Upper lobe of left lung (tissue), 4 donors: ENCODE data around the gene MAN1C1.

Experiments used
- POLR2AphosphoS5 ChIP-seq, 2 donors: sonication (generic); formaldehyde crosslinking; IDR thresholded peaks; one replicate each; pipeline ENCODE4 v1.5.1; 2017; ENCODE audit warnings: antibody characterized with exemption in 2 of 2
- TF ChIP-seq, protein P1 (sequence below), 6 experiments: fragments of 450-650 bp in 4 of 6; fragments of 200-600 bp in 2 of 6; sonication (generic) in 2 of 6; IDR thresholded peaks; one replicate each; pipeline ENCODE4 v1.5.1; 2016 to 2019; ENCODE audit warnings: antibody characterized with exemption in 6 of 6

DNA sequence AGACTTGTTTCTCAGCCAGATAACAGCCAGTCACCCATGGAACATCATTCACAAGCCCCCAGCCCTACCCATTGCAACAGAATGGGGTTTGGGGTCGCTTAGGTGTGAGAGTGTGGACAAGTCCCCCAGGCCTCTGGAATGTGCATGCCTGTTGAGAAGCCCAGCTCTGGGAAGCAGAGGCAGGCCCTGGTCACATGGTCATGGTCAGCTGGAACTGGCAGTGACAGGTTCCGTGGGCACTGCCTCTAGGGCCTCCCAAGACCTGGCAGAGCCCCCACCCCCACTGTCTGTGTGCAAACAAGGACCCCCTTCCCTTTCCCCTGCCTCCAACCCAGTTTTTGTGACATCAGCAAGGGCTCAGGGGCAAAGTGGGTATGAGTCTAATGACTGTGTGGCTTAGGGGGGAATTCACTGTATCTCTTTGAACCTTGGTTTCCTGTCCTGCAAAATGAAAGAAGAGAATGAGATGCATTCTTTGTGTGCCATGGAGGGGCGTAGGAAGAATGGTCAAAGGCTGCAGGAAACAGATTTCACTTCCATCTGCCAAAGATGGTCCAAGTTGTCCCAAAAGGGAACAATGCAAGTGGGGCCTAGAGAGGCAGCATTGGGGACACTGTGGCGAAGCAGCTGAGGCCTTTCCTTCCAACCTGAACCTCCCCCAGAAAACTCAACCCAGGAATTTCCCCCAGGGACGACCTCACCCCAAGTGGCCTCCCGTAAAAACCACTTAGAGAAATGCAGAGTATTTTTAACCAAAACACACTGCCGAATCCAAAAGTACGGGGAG, 148.7 kb downstream of the MAN1C1 start:
- TF ChIP-seq POLR2AphosphoS5 (IDR thresholded peaks at IDR 0.05) = no peak
- TF ChIP-seq, protein P1, sequence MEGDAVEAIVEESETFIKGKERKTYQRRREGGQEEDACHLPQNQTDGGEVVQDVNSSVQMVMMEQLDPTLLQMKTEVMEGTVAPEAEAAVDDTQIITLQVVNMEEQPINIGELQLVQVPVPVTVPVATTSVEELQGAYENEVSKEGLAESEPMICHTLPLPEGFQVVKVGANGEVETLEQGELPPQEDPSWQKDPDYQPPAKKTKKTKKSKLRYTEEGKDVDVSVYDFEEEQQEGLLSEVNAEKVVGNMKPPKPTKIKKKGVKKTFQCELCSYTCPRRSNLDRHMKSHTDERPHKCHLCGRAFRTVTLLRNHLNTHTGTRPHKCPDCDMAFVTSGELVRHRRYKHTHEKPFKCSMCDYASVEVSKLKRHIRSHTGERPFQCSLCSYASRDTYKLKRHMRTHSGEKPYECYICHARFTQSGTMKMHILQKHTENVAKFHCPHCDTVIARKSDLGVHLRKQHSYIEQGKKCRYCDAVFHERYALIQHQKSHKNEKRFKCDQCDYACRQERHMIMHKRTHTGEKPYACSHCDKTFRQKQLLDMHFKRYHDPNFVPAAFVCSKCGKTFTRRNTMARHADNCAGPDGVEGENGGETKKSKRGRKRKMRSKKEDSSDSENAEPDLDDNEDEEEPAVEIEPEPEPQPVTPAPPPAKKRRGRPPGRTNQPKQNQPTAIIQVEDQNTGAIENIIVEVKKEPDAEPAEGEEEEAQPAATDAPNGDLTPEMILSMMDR (IDR thresholded peaks at IDR 0.05) = no peak
